ENCODE measurements around the gene CIAO3. TPM values are rescaled to one million over a fixed set of nuclear protein-coding genes. Genes with fewer than 3 reads are reported as not detected.

CIAO3 gene
- total RNA-seq, 2 donors from 2014 or later = 41.4 to 43.3 TPM

GRCh38 chr16:720990-721764 lies 19.6 kb downstream of the CIAO3 start, which contains the start of gene ANTKMT:
Gene ANTKMT (plus strand): TSS chr16:721146. CDS start chr16:721275, 129 bp downstream.
- peak within 1 kb of the TSS; percentile 87 for H3K4me3 ChIP-seq (ENCODE audit: low read length)
- peak within 1 kb of the TSS; percentile 67 for H3K4me3 Mint-ChIP-seq
- no peaks in the 10 kb centered on the region for H3K36me3 Mint-ChIP-seq (ENCODE audit: low read depth)
- peaks cover 8% of the 10 kb centered on the region for H3K4me1 ChIP-seq (ENCODE audit: control insufficient read depth, insufficient read depth, low read length)
- WGBS, 2 experiments (ENCODE audit: insufficient coverage in 1 of 2, insufficient read length in 1 of 2) = 11 to 12% methylated on average over 45 to 106 of the region's 106 CpGs
- peaks cover 11% of the 10 kb centered on the region for H3K27me3 ChIP-seq (ENCODE audit: control insufficient read depth, insufficient read depth, low read length, poor library complexity, severe bottlenecking)
- peak within 1 kb of the TSS; percentile 84 for H3K27ac Mint-ChIP-seq
- no peaks in the 10 kb centered on the region for H3K9me3 ChIP-seq (ENCODE audit: control insufficient read depth, low read length)
- peak; percentile 96 for DNase-seq
- peaks cover 5% of the 10 kb centered on the region for H3K4me1 Mint-ChIP-seq
- H3K36me3 ChIP-seq (ENCODE audit: control insufficient read depth, insufficient read depth, low read length) = no peaks in the 10 kb centered on the region
- H3K27ac ChIP-seq (ENCODE audit: low read depth, low read length) = peak within 1 kb of the TSS; percentile 88
- TF ChIP-seq, protein P1, sequence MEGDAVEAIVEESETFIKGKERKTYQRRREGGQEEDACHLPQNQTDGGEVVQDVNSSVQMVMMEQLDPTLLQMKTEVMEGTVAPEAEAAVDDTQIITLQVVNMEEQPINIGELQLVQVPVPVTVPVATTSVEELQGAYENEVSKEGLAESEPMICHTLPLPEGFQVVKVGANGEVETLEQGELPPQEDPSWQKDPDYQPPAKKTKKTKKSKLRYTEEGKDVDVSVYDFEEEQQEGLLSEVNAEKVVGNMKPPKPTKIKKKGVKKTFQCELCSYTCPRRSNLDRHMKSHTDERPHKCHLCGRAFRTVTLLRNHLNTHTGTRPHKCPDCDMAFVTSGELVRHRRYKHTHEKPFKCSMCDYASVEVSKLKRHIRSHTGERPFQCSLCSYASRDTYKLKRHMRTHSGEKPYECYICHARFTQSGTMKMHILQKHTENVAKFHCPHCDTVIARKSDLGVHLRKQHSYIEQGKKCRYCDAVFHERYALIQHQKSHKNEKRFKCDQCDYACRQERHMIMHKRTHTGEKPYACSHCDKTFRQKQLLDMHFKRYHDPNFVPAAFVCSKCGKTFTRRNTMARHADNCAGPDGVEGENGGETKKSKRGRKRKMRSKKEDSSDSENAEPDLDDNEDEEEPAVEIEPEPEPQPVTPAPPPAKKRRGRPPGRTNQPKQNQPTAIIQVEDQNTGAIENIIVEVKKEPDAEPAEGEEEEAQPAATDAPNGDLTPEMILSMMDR (conservative IDR thresholded peaks at IDR 0.05) = no peak
- H3K9me3 Mint-ChIP-seq = no peaks in the 10 kb centered on the region
- H3K27me3 Mint-ChIP-seq (ENCODE audit: insufficient read depth) = peaks cover 15% of the 10 kb centered on the region
- peak within 1 kb of the TSS; percentile 59 for H3K9ac ChIP-seq (ENCODE audit: extremely low read depth, low read length, poor library complexity, severe bottlenecking)

DNA sequence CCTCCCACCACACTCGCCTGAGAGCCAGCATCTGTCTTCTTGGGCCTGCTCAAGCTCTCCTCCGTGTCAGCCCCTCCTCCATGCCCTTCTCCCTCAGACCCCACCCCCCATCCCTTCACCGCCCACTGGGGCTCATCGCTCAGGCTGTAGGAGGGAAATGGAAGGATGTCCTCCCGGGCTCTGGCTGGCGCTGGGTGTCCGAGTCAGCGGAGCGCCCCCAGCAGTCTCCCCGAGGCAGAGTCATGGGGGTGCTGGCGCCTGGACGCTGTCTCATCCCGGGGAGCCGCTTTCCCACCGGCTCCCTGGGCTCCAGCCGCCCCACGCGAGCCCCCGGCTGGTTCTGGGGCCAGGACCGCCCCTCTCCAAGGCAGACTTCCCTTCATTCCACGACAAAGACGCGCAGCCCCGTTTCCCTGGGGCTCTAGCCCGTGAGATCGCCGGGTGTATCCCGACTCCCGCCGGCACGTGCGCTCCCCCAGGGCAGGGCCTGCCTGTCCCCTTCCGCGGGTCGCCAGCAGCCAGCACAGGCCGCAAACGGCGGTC lies 20.3 kb downstream of the CIAO3 start:
- Histone ChIP-seq H3K36me3 (ENCODE audit: control insufficient read depth, insufficient read depth, low read length) (no peaks in the 10 kb centered on the region), H3K4me3 (ENCODE audit: low read length) (peak overlapping the region; percentile 87), H3K27me3 (ENCODE audit: control insufficient read depth, insufficient read depth, low read length, poor library complexity, severe bottlenecking) (peaks cover 9% of the 10 kb centered on the region), H3K9me3 (ENCODE audit: control insufficient read depth, low read length) (no peaks in the 10 kb centered on the region), H3K27ac (ENCODE audit: low read depth, low read length) (peak overlapping the region; percentile 88), H3K4me1 (ENCODE audit: control insufficient read depth, insufficient read depth, low read length) (peaks cover 8% of the 10 kb centered on the region), H3K9ac (ENCODE audit: extremely low read depth, low read length, poor library complexity, severe bottlenecking) (peak overlapping the region; percentile 59)
- Mint-ChIP-seq H3K27me3 (ENCODE audit: insufficient read depth) (peaks cover 13% of the 10 kb centered on the region), H3K4me3 (peak overlapping the region; percentile 67), H3K9me3 (no peaks in the 10 kb centered on the region), H3K36me3 (ENCODE audit: low read depth) (no peaks in the 10 kb centered on the region), H3K4me1 (peaks cover 9% of the 10 kb centered on the region), H3K27ac (peak overlapping the region; percentile 84)
- TF ChIP-seq, protein P1 (conservative IDR thresholded peaks at IDR 0.05) = peak; percentile 29
- WGBS, 2 experiments (ENCODE audit: insufficient coverage in 1 of 2, insufficient read length in 1 of 2) = 0% methylated on average over 12 to 38 of the region's 38 CpGs
- DNase-seq = peak; percentile 88

GRCh38 chr16:719815-720446 lies 20.9 kb downstream of the CIAO3 start:
- Mint-ChIP-seq H3K4me1 (peaks cover 9% of the 10 kb centered on the region), H3K4me3 (peak overlapping the region; percentile 67)
- H3K27ac ChIP-seq (ENCODE audit: low read depth, low read length) = peak overlapping the region; percentile 76

More at GRCh38 chr16:719815-720446, 20.9 kb downstream of the CIAO3 start:
- no peaks in the 10 kb centered on the region for H3K36me3 ChIP-seq (ENCODE audit: control insufficient read depth, insufficient read depth, low read length)
- H3K27me3 ChIP-seq (ENCODE audit: control insufficient read depth, insufficient read depth, low read length, poor library complexity, severe bottlenecking) = peaks cover 8% of the 10 kb centered on the region
- H3K4me3 ChIP-seq (ENCODE audit: low read length) = peak overlapping the region; percentile 87
- 34 to 38% methylated on average over 4 to 16 of the region's 16 CpGs for WGBS, 2 experiments (ENCODE audit: insufficient coverage in 1 of 2, insufficient read length in 1 of 2)
- H3K9me3 ChIP-seq (ENCODE audit: control insufficient read depth, low read length) = no peaks in the 10 kb centered on the region
- no peaks in the 10 kb centered on the region for H3K36me3 Mint-ChIP-seq (ENCODE audit: low read depth)
- peak overlapping the region; percentile 59 for H3K9ac ChIP-seq (ENCODE audit: extremely low read depth, low read length, poor library complexity, severe bottlenecking)
- H3K27ac Mint-ChIP-seq = peak overlapping the region; percentile 84
- TF ChIP-seq, protein P1 (conservative IDR thresholded peaks at IDR 0.05) = no peak
- peaks cover 8% of the 10 kb centered on the region for H3K4me1 ChIP-seq (ENCODE audit: control insufficient read depth, insufficient read depth, low read length)
- H3K9me3 Mint-ChIP-seq = no peaks in the 10 kb centered on the region
- peak; percentile 63 for DNase-seq
- H3K27me3 Mint-ChIP-seq (ENCODE audit: insufficient read depth) = peaks cover 8% of the 10 kb centered on the region
